AG10803 (cell line): Measurements from ENCODE around the gene MYO10.
"Not testable (repeated sequence)": the region's sequence is repeated elsewhere in the genome, so short reads cannot be mapped to it uniquely, and the experiment has no call there.

ENCODE experiments used
- DNase-seq: peaks from one replicate; pipeline ENCODE4 v3.0.0; 2010; ENCODE audit warnings: low read depth
- H3K4me3 ChIP-seq: 2 replicates; pipeline ENCODE4 v1.5.1; 2011; ENCODE audit warnings: mild to moderate bottlenecking, low read length, control low read depth
- TF ChIP-seq, protein P1 (sequence below): conservative IDR thresholded peaks from 2 replicates; pipeline ENCODE4 v1.5.1; 2011; ENCODE audit warnings: mild to moderate bottlenecking, low read length, control low read depth, inconsistent platforms

MYO10 gene

DNA sequence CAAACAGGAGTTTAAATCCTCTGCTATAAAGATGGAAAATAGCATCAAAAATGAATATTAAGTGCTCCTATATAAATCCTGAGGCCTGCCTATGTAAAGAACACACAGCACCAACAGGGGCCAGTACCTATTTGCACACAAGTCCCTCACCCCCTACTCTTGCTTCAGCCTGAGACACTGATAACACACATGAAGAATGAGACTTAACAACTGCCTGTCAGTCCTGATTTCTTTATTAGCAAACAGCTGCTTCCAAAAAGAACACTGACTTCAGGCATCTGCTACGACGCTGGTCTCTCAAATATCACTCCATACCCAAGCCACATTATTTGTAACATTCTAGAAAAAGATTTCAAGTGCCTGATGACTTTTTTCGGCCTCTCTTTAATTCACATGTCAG, 55.5 kb downstream of the MYO10 start:
- TF ChIP-seq, protein P1, sequence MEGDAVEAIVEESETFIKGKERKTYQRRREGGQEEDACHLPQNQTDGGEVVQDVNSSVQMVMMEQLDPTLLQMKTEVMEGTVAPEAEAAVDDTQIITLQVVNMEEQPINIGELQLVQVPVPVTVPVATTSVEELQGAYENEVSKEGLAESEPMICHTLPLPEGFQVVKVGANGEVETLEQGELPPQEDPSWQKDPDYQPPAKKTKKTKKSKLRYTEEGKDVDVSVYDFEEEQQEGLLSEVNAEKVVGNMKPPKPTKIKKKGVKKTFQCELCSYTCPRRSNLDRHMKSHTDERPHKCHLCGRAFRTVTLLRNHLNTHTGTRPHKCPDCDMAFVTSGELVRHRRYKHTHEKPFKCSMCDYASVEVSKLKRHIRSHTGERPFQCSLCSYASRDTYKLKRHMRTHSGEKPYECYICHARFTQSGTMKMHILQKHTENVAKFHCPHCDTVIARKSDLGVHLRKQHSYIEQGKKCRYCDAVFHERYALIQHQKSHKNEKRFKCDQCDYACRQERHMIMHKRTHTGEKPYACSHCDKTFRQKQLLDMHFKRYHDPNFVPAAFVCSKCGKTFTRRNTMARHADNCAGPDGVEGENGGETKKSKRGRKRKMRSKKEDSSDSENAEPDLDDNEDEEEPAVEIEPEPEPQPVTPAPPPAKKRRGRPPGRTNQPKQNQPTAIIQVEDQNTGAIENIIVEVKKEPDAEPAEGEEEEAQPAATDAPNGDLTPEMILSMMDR: no peak
- no peak overlapping the region for H3K4me3 ChIP-seq
- no peak for DNase-seq

DNA sequence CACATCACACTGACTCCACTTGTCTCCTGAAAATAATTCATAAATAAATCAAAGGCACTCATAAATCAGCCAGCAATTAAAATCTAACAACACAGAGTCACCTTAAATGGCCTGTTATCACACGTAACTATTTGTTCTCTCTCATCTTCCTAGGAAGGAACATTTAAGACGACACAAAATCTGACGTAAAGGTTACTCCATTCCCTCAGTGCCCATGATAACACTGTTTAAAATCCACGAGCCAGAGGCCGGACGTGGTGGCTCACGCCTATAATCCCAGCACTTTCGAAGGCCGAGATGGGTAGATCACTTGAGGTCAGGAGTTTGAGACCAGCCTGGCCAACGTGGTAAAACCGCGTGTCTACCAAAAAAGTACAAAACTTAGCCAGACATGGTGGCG, 56.4 kb downstream of the MYO10 start:
- no peak for DNase-seq
- no peak overlapping the region for H3K4me3 ChIP-seq
- TF ChIP-seq, protein P1: no peak

DNA sequence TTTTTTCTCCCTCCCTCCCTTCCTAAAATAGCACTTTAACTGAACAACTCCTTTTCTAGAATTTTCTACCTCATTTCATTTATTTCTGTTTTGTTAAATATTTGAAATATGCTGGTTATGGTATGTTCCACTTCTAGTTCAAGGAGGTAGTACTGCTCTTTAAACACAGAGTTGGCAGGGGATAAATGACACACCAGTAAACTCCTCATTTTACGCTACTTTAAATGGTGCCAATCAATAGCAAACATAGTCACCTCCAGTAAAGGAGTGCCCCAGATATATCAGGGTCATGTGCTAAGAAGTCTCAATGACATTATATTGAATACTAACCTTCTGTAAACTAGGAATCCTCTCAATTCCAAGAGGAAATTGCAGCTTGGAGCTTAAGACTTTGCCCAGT, 56.9 kb downstream of the MYO10 start:
- DNase-seq: no peak
- TF ChIP-seq, protein P1: no peak
- no peak overlapping the region for H3K4me3 ChIP-seq

DNA sequence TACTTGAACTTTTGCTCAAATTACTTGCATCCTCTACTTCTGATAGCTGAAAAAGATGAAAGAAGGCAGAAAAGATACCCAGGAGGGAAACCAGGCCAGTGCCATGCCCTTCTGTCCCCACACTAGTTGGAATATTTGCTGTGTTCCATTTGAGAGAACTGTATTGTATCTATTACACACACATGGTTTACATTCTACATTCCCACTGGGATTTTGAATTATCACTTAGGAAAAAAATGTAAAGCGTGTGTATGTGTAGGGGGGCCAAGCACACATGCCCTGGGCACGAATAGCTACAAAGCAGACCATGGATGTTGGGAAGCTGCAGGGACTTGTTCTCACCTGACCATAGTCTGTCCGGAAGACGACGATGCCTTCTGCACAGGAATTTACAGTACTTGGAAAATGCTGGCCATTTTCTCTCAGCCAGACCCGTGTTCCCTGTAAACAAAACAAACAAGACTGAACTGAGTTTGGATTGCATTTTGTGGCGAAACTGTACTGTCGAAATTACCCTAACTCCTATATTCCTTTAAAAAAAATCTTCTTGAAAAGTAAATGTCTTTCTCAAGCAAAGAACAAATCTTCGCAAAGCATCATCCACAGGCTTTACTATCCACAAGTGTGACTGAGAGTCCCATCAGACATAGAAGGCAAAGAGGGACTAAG, 58.7 kb downstream of the MYO10 start:
- TF ChIP-seq, protein P1: no peak
- DNase-seq: no peak
- H3K4me3 ChIP-seq: no peak overlapping the region

DNA sequence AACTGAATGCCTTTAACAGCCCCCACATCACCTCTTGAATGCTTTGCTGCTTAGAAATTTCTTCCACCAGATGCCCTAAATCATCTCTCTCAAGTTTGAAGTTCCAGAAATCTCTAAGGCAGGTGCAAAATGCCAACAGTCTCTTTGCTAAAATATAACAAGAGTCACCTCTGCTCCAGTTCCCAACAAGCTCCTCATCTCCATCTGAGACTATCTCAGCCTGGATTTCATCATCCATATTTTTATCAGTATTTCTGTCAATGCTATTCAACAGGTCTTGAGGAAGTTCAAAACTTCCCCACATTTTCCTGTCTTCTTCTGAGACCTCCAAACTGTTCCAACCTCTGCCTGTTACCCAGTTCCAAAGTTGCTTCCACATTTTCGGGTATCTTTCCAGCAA, 61.7 kb downstream of the MYO10 start:
- DNase-seq, H3K4me3 ChIP-seq: not testable (repeated sequence)

DNA sequence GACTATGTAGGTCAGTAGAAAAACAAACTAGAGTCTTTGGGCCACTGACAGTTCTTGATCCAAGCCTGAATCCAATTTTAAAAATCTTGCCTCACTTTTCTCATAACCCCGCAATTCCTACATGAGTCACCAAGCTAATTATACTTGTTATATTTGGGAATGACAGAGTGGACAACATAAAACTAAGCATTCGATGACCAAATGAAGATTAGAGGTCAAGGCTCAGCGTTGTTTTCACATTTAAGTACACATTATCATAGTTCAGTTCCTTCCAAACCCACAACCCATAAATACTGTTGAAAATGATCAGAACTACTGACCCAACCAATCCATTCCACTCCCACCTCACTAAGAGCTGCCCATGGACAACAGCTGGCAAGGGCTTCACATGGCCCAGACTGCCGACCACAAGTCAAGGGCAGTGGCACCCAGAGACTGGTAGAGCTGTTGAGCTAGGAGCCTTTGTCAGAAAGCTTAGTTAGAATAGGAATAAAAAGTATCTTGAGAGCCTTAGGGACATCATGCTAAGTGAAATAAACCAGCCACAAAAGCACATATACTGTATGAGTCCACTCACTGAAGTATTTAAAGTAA, 64.2 kb downstream of the MYO10 start:
- peak; percentile 72 for DNase-seq
- TF ChIP-seq, protein P1: no peak
- H3K4me3 ChIP-seq: no peak overlapping the region

DNA sequence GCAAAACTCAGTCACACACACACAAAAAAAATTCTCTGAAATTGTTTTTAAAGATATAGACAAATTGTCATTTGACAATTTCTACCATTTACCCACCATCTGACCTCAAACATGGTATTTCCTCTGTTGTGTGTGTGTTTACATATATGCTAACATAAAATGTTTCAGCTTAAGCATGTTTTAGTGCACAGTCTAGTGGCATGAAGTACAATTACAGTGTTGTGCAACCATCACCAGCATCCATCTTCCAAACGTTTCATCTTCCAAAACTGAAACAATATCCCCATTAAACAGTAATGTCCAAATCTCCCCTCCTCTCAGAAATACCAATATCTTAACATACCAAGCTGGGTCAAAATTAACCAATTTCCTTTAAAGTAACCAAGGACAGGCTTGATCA, 65.2 kb downstream of the MYO10 start:
- TF ChIP-seq, protein P1: peak; percentile 23; the same call in 1 of the 2 replicates
- H3K4me3 ChIP-seq: no peak overlapping the region
- DNase-seq: no peak
